IMR-90 (cell line): ENCODE results near the gene HORMAD2. TPM values are rescaled to one million over a fixed set of nuclear protein-coding genes. Genes with fewer than 3 reads are reported as not detected.
A peak's percentile ranks its signal among the peaks of the same experiment; 100 is the strongest.

Experiments
- ATAC-seq: fragments of 200-7000 bp; cut with Tn5 transposase; 2 replicates; pipeline ENCODE4 v1.9.1; 2020; ENCODE audit warnings: low read depth, mild to moderate bottlenecking, moderate library complexity
- BruUV-seq: library from RNA; stranded (reverse); fragments of 400-500 nt; replicated peaks from 2 replicates; lab custom pipeline; 2021; lab: Mats Ljungman, UMichigan
- CTCF ChIA-PET: fragments of 300-600 bp; formaldehyde crosslinking; extraction: SDS; loops from one replicate; lab custom pipeline; 2021; ENCODE audit warnings: antibody characterized with exemption; lab: Yijun Ruan, JAX
- POLR2A ChIA-PET: fragments of 300-600 bp; sonication (Branson Sonifier 250); formaldehyde crosslinking; loops from one replicate; lab custom pipeline; 2022; ENCODE audit warnings: antibody characterized with exemption; ENCODE audit not compliant: unreplicated experiment; lab: Charles Lee
- DNase-seq: peaks from one replicate; pipeline ENCODE4 v3.0.0; 2013
- H2AFZ ChIP-seq: replicated peaks from 2 replicates; pipeline ENCODE3; 2013; ENCODE audit warnings: low read length, mild to moderate bottlenecking; ENCODE audit not compliant: poor library complexity
- H2AK5ac ChIP-seq: 2 replicates; pipeline ENCODE4 v1.6.1; 2013; ENCODE audit warnings: low read depth, low read length, inconsistent platforms
- H2AK9ac ChIP-seq: replicated peaks from 2 replicates; pipeline ENCODE3; 2013; ENCODE audit warnings: mild to moderate bottlenecking, low read depth, low read length, moderate library complexity; ENCODE audit not compliant: poor library complexity
- H2BK120ac ChIP-seq: 2 replicates; pipeline ENCODE4 v1.6.1; 2013; ENCODE audit warnings: low read depth, low read length, inconsistent platforms
- H2BK15ac ChIP-seq: 3 replicates; pipeline ENCODE4 v1.6.1; 2013; ENCODE audit warnings: low read depth, low read length, inconsistent platforms
- H2BK20ac ChIP-seq: 2 replicates; pipeline ENCODE4 v1.6.1; 2013; ENCODE audit warnings: low read depth, mild to moderate bottlenecking, inconsistent platforms, low read length, moderate library complexity
- H2BK5ac ChIP-seq: 2 replicates; pipeline ENCODE4 v1.6.1; 2013; ENCODE audit warnings: mild to moderate bottlenecking, low read depth, low read length, inconsistent platforms; ENCODE audit not compliant: poor library complexity, severe bottlenecking
- H3K14ac ChIP-seq: replicated peaks from 2 replicates; pipeline ENCODE4 v1.6.1; 2013; ENCODE audit warnings: low read depth, low read length, inconsistent platforms
- H3K18ac ChIP-seq: 2 replicates; pipeline ENCODE4 v1.6.1; 2013; ENCODE audit warnings: low read depth, low read length, control low read depth
- H3K23ac ChIP-seq: 2 replicates; pipeline ENCODE4 v1.6.1; 2013; ENCODE audit warnings: low read depth, low read length, inconsistent platforms
- H3K27ac ChIP-seq: 2 replicates; pipeline ENCODE4 v1.5.1; 2013; ENCODE audit warnings: mild to moderate bottlenecking, control low read depth, low read length; ENCODE audit not compliant: insufficient read depth
- H3K27me3 ChIP-seq: 2 replicates; pipeline ENCODE4 v1.6.1; 2013; ENCODE audit warnings: low read length; ENCODE audit not compliant: control insufficient read depth, insufficient read depth
- H3K36me3 ChIP-seq: 2 replicates; pipeline ENCODE4 v1.6.1; 2013; ENCODE audit warnings: low read length, mixed read lengths; ENCODE audit not compliant: control insufficient read depth, insufficient read depth
- H3K4ac ChIP-seq: 2 replicates; pipeline ENCODE4 v1.6.1; 2013; ENCODE audit warnings: low read depth, low read length, inconsistent platforms
- H3K4me1 ChIP-seq: 2 replicates; pipeline ENCODE4 v1.6.1; 2013; ENCODE audit warnings: low read length, mixed read lengths; ENCODE audit not compliant: control insufficient read depth, insufficient read depth
- H3K4me2 ChIP-seq: 2 replicates; pipeline ENCODE4 v1.6.1; 2013; ENCODE audit warnings: low read depth, mild to moderate bottlenecking, control low read depth, low read length, moderate library complexity
- H3K4me3 ChIP-seq: 2 replicates; pipeline ENCODE4 v1.5.1; 2013; ENCODE audit warnings: low read depth, mild to moderate bottlenecking, control low read depth, low read length, moderate library complexity; ENCODE audit not compliant: insufficient read depth
- H3K56ac ChIP-seq: 2 replicates; pipeline ENCODE4 v1.6.1; 2013; ENCODE audit warnings: low read length, inconsistent platforms; ENCODE audit not compliant: insufficient read depth; ENCODE audit errors: extremely low read depth
- H3K79me1 ChIP-seq, 2 experiments: 2 replicates each; pipeline ENCODE4 v1.6.1; 2013; ENCODE audit warnings: low read length in 2 of 2, inconsistent platforms in 1 of 2, low read depth in 1 of 2
- H3K9ac ChIP-seq: 2 replicates; pipeline ENCODE4 v1.6.1; 2013; ENCODE audit warnings: low read depth, low read length, control low read depth
- H3K9me1 ChIP-seq: 2 replicates; pipeline ENCODE4 v1.6.1; 2013; ENCODE audit warnings: low read length, inconsistent platforms; ENCODE audit not compliant: insufficient read depth
- H3K9me3 ChIP-seq: 2 replicates; pipeline ENCODE4 v1.6.1; 2013; ENCODE audit warnings: low read length; ENCODE audit not compliant: control insufficient read depth, insufficient read depth
- H4K20me1 ChIP-seq: 2 replicates; pipeline ENCODE4 v1.6.1; 2013; ENCODE audit warnings: low read length, inconsistent platforms; ENCODE audit not compliant: insufficient read depth
- H4K5ac ChIP-seq: 2 replicates; pipeline ENCODE4 v1.6.1; 2013; ENCODE audit warnings: mild to moderate bottlenecking, low read depth, low read length, control low read depth
- H4K8ac ChIP-seq, 2 experiments: 2 replicates each; pipeline ENCODE4 v1.6.1; 2013; ENCODE audit warnings: low read depth in 2 of 2, low read length in 2 of 2, control low read depth in 1 of 2, inconsistent platforms in 1 of 2
- H4K91ac ChIP-seq: 2 replicates; pipeline ENCODE4 v1.6.1; 2013; ENCODE audit warnings: low read depth, low read length, inconsistent platforms; ENCODE audit not compliant: insufficient read depth
- CHD1 ChIP-seq: IDR thresholded peaks from 2 replicates; pipeline ENCODE4 v1.6.1; 2012; ENCODE audit warnings: low read depth, low read length, improper control_type of control experiment
- FOS ChIP-seq: fragments of 150-350 bp; IDR thresholded peaks from 2 replicates; pipeline ENCODE4 v1.6.1; 2016; ENCODE audit warnings: low read depth, low read length
- RFX5 ChIP-seq: IDR thresholded peaks from 2 replicates; pipeline ENCODE4 v1.8.0; 2012; ENCODE audit warnings: low read depth, mild to moderate bottlenecking, low read length, moderate library complexity
- WGBS, 2 experiments: methylation state at CpG; one replicate each; pipeline versions ENCODE4 v1.1.5 to v1.1.7; 2013; ENCODE audit warnings: missing lambda C conversion rate in 2 of 2; ENCODE audit not compliant: insufficient read length in 1 of 2; ENCODE audit errors: extremely low coverage in 2 of 2; 5-methylcytosine and 5-hydroxymethylcytosine counted together
- dilution Hi-C: fragments of 300-500 bp; cut with HindIII; formaldehyde crosslinking; loops from one replicate; pipeline ENCODE4 v1.14.3; 2018; ENCODE audit warnings: low sequenced_read_pairs; ENCODE audit not compliant: unreplicated experiment
- in situ Hi-C: fragments of 300-500 bp; cut with MboI; formaldehyde crosslinking; loops from 3 replicates; pipeline ENCODE4 v1.14.3; 2019; ENCODE audit warnings: low sequenced_read_pairs, inconsistent platforms, mixed read lengths
- intact Hi-C: fragments of 100-400 bp; cut with micrococcal nuclease; formaldehyde crosslinking; loops from 2 replicates; pipeline ENCODE4 v1.10.0; 2022
- polyA plus RNA-seq, 3 experiments: library from polyadenylated mRNA; depleted of rRNA; stranded (reverse); fragments of >200 nt; gene quantifications; 2 replicates each; pipeline ENCODE4 v1.2.3, GENCODE V29; 2012; ENCODE audit warnings: low replicate concordance in 1 of 3
- total RNA-seq: library from RNA; depleted of rRNA; stranded (reverse); fragments of >200 nt; gene quantifications from 2 replicates; pipeline ENCODE4 v1.2.3, GENCODE V29; 2012

Gene HORMAD2
- total and polyA plus RNA-seq, 2 of the 4 experiments (the other 2 are of a cell fraction) = not detected

- Histone ChIP-seq H3K9me3 (no peaks in the 10 kb centered on the region), H3K14ac (no peak overlapping the region), H2BK20ac (no peak overlapping the region), H3K27me3 (no peaks in the 10 kb centered on the region), H3K36me3 (no peaks in the 10 kb centered on the region), H3K9ac (no peak overlapping the region), H3K79me1 (no peaks in the 10 kb centered on the region), H3K27ac (no peak overlapping the region), H3K4me3 (no peak overlapping the region), H2BK120ac (no peak overlapping the region), H3K4ac (no peak overlapping the region), H2AK5ac (no peak overlapping the region), H2BK5ac (no peak overlapping the region), H2AFZ (no peak overlapping the region), H4K91ac (no peak overlapping the region), H3K56ac (no peak overlapping the region), H2BK15ac (no peak overlapping the region), H3K4me1 (no peaks in the 10 kb centered on the region), H4K8ac (no peak overlapping the region), H3K9me1 (no peaks in the 10 kb centered on the region), H4K20me1 (no peaks in the 10 kb centered on the region), H4K5ac (no peak overlapping the region), H2AK9ac (no peak overlapping the region), H3K4me2 (no peak overlapping the region), H3K18ac (no peak overlapping the region), H3K23ac (0 out of 2 replicates have a peak overlapping the region, but pooled peaks have one; percentile 13)
- intact Hi-C loops = no loop called here
- no peak for ATAC-seq
- WGBS, 2 experiments = no CpG with 5 or more reads among the region's 1 CpG
- POLR2A ChIA-PET = interaction anchor here (0.5 kb wide), 1 partner anchor 154 kb away, joined by 4 read pairs; no protein-coding TSS in a partner anchor
- no TSS peak for BruUV-seq
- CTCF ChIA-PET = no interaction called here
- dilution Hi-C loops = no loop called here
- no peak for DNase-seq
- in situ Hi-C loops = no loop called here
- TF ChIP-seq CHD1 (no peak), RFX5 (no peak), FOS (no peak)
Observed at GRCh38 chr22:30169002-30169401, 88.7 kb downstream of the HORMAD2 start.
